Bronchial epithelial cell (primary cell): ENCODE results near the gene WIPF1. TPM values are rescaled to one million over a fixed set of nuclear protein-coding genes. Genes with fewer than 3 reads are reported as not detected.
A peak's percentile ranks its signal among the peaks of the same experiment; 100 is the strongest.

Experiments
- DNase-seq: peaks from one replicate; pipeline ENCODE4 v3.0.0-alpha.2; 2010; ENCODE audit warnings: low read depth
- FAIRE-seq: peaks from 2 replicates; lab custom pipeline; 2011; peaks lifted over from hg19 to GRCh38; lab: Jason Lieb, UNC
- H3K27me3 ChIP-seq: 2 replicates; pipeline ENCODE4 v1.5.1; 2011; ENCODE audit warnings: low read length; ENCODE audit not compliant: control insufficient read depth, insufficient read depth
- H3K36me3 ChIP-seq: 2 replicates; pipeline ENCODE4 v1.5.1; 2011; ENCODE audit warnings: low read length; ENCODE audit not compliant: control insufficient read depth, insufficient read depth
- H3K4me3 ChIP-seq: 2 replicates; pipeline ENCODE4 v1.5.1; 2011; ENCODE audit warnings: mild to moderate bottlenecking, low read depth, low read length, control low read depth
- CTCF ChIP-seq: IDR thresholded peaks from 2 replicates; pipeline ENCODE4 v1.5.1; 2011; ENCODE audit warnings: mild to moderate bottlenecking, moderate library complexity, low read length, control low read depth, inconsistent platforms; ENCODE audit not compliant: insufficient read depth, severe bottlenecking
- total RNA-seq: library from RNA; depleted of rRNA; stranded (reverse); fragments of >200 nt; gene quantifications from 2 replicates; pipeline ENCODE4 v1.2.1, GENCODE V29; 2014

WIPF1 gene
- total RNA-seq, 1 donor from 2014 or later, result 0.26 TPM

GRCh38 chr2:174585146-174585545, 12.5 kb downstream of the WIPF1 start:
- no peak for FAIRE-seq
- TF ChIP-seq CTCF, result no peak

DNA sequence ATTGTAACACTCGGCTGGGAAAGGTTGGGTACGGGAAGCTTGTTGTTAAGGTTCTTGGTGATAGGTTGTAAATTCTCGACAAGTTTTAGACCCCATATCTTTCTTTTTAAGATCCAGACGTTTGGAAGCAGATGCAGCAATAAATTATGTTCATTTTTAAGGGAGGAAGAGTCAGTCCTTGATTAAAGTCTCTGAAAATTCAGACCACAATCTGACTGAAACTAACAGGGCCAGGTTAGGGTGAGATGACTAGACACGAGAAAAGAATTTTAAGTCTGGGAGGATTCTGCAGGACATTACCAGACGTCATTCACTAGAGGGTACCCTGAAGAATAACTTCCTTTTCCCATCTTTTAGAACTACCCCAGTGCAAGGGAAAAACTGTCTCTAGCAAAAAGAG, 16.1 kb downstream of the WIPF1 start:
- Histone ChIP-seq H3K4me3 (no peak overlapping the region), H3K27me3 (no peaks in the 10 kb centered on the region), H3K36me3 (no peaks in the 10 kb centered on the region)
- TF ChIP-seq CTCF, result no peak
- no peak for DNase-seq
- FAIRE-seq, result no peak

More at GRCh38 chr2:174585146-174585545, 12.5 kb downstream of the WIPF1 start:
- no peaks in the 10 kb centered on the region for H3K27me3 ChIP-seq
- no peak for DNase-seq
- no peak overlapping the region for H3K4me3 ChIP-seq
- H3K36me3 ChIP-seq, result no peaks in the 10 kb centered on the region

- DNase-seq, result no peak
- no peak overlapping the region for H3K4me3 ChIP-seq
- no peak for TF ChIP-seq CTCF
- no peak for FAIRE-seq
- H3K27me3 ChIP-seq, result no peaks in the 10 kb centered on the region
- H3K36me3 ChIP-seq, result no peaks in the 10 kb centered on the region
These were observed 16.7 kb downstream of the WIPF1 start for GRCh38 chr2:174580951-174581350.

- Histone ChIP-seq H3K4me3 (no peak overlapping the region), H3K27me3 (no peaks in the 10 kb centered on the region), H3K36me3 (no peaks in the 10 kb centered on the region)
- TF ChIP-seq CTCF, result peak; percentile 34
- no peak for FAIRE-seq
- peak; percentile 51 for DNase-seq
These were observed 19.5 kb downstream of the WIPF1 start for GRCh38 chr2:174577967-174578589.

GRCh38 chr2:174575124-174575776, 22.4 kb downstream of the WIPF1 start:
- Histone ChIP-seq H3K27me3 (no peaks in the 10 kb centered on the region), H3K4me3 (no peak overlapping the region)
- no peak for DNase-seq

More at GRCh38 chr2:174575124-174575776, 22.4 kb downstream of the WIPF1 start:
- no peak for TF ChIP-seq CTCF
- no peaks in the 10 kb centered on the region for H3K36me3 ChIP-seq
- no peak for FAIRE-seq
